GM19467 (cell line): Measurements from ENCODE around the gene RPA1.

Experiments
- ATAC-seq: cut with Tn5 transposase; IDR thresholded peaks from one replicate; pipeline ENCODE4 v1.9.1; 2021; ENCODE audit warnings: mild to moderate bottlenecking, moderate library complexity; ENCODE audit not compliant: unreplicated experiment

RPA1 gene

DNA sequence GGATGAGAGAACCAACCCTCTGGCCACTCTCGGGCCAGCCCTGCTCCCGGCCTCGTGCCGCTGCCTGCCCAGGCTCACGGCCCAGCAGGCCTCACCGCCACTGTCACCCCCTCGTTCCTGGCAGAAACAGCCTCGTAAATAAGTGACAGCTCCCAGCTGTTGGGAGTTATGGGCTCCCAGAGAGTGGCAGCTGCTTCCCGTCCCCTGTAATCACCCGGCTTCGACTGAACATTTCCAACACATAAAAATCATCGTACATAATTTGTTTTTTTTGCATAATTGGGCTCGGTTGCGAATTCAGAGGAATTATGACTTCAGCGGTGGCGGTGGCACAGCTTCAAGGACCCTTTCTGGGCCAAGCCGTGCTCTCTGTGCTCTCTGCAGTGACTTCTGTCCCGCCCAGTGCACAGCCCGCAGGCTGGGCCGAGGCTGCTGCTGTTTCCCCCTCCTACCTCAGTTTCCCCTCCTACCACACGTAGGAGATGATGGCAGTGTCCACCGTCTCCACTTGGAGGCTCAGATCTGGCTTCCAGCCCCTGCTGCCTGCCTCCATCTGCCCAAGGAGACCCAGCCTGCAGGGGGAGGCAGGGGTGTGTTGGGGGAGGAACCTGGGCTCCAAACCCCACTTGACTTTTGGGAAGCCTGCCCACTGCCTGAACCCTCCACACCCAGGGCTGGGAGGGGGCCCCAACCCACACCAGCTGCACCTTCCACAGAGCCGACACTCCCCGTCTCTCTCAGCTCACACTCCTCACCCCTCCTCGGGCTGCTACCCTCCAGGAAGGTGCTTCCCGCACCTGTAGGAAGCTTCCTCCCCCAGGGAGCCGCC is 110.4 kb downstream of the RPA1 start:
- no peak for ATAC-seq

DNA sequence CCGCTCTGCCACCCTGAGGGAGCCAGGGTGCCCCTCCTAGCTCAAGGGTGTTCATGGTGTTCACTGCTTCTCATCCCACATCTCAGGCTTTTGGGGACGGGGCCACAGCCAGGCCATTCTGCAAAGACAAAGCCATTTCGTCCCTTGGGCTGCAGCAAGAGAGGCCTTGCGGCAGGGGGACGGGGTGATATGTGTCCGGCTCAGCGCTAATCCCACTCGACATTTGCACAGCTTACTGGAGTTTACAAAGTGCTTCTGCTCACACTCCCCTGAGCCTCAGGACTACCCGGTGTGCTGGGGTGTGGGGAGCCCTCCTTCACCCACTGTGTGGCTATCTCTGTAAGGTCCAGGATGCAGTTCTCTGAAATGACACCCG is 111.0 kb downstream of the RPA1 start:
- ATAC-seq: no peak

DNA sequence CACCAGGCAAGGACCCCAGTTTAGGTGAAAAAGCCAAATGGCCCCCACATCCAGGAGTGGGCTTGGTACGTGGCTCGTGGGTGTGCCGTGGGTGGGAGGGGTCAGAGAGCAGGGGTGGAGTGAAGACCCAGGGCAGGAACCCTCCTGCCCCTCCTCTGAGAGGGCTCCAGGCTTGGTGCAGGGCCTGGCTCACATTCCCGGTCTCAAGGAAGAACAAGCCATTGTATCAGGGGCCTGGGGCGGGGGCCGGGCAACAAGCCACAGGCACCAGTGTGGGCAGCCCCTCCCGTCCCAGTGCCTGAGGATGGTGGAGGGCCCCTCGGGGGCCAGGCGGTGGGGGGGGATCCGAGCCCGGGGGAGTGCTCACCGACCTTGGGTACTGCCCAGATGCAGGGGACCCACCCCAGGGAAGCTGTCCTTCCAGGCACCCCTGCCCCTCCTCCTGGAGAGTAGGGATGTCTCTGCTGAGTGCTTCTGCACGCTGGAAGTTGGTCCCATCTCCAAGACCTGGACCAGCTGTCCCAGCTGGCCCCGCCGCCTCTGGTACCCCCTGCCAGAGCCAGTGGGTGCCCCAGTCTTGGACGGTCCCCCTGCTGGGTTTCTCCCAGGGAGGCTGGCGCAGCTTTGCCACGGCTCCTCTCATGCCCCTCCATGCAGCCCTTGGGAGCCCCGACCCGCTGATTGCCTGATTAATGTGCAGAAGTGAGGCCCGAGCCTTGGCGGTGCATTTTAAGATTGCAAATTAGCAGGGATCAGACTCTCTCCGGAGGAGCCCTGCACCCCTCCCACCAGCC is 111.7 kb downstream of the RPA1 start:
- ATAC-seq: no peak

DNA sequence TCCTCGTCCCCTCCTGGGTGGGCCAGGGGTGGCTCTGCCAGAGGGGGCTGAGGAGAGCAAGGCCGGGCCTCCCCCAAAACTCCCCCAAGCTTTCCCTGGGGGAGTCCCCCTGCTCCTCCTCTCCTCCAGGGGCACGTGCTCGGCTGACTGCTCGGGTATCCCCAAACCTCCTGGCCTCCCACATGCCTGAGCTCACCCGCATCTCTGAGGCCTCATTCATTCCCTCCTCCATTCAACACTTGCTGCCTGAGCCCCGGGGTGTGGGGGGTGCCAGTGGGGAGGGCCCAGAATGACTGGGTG is 112.2 kb downstream of the RPA1 start:
- no peak for ATAC-seq

DNA sequence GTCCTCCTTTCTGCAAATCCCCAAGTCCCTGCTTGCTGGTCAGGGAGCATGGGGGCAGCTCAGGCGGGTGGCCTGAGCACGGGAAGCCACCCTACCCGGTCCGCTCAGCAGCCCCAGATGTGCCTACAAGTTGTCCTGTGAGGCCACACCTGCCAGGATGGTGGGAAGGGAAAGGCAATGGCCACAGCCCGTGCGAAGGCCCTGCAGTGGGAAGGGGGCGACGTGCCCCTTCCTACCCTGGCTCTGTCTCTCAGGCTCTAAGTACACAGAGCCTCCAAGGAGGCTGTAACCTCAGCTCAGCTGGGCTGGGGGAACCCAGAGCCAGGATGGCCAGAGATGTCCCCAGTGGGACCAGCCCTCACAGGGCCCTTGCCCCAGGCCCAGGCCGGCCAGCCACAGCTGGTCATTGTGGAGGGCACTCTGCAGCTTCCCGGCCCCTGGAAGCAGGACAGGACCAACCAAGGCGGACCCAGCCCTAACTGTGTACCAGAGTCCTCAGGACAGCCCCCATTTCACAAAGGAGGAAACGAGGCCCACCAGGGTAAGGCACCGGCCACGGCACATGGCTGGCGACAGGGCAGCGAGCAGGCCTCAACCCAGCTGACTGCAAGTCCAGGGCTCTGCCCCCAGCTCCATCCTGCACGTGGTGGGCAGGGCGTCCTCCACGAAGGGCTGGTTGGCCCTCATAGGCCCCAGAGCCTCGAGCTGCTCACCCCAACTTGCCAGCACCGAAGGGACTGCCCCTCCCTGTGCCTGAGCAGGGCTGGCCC is 113.0 kb downstream of the RPA1 start:
- ATAC-seq: no peak

DNA sequence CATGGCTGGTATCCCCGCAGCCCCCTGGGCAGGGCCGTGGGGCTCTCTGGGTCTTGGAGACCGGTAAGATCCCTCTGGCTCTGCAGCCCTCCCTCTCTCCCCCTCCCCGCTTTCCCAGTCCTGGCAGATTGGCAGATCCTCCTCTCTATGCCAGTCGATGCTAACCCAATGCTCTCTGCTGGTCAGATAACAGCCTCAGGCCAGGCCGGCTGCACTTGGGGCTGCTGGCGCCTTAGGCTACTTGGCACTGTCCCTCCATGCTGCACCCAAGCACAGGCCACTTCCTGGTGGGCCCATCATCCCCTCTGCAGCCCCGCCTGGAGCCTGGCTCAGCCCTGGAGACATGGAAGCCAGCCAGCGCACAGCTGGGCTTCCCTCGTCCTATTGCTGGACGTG is 113.6 kb downstream of the RPA1 start:
- ATAC-seq: no peak

DNA sequence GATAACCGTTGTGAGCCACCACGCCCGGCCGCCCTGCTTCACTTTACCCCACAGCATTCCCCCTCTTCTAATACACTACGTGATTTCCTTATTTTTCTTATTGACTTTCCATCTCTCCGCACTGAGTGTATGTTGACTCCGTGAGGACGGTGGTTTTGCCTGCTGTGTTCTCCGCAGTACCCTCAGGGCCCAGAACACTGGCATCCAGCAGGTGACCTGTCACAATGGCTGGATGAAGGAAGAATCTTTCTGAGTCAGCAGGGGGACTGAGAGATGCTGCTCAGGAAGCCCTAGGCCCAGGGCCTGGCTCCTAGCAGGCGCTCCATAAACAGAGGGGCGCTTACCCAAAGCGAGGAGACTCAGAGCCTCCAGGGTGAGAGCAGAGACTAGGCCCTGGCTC is 115.8 kb downstream of the RPA1 start:
- ATAC-seq: no peak

DNA sequence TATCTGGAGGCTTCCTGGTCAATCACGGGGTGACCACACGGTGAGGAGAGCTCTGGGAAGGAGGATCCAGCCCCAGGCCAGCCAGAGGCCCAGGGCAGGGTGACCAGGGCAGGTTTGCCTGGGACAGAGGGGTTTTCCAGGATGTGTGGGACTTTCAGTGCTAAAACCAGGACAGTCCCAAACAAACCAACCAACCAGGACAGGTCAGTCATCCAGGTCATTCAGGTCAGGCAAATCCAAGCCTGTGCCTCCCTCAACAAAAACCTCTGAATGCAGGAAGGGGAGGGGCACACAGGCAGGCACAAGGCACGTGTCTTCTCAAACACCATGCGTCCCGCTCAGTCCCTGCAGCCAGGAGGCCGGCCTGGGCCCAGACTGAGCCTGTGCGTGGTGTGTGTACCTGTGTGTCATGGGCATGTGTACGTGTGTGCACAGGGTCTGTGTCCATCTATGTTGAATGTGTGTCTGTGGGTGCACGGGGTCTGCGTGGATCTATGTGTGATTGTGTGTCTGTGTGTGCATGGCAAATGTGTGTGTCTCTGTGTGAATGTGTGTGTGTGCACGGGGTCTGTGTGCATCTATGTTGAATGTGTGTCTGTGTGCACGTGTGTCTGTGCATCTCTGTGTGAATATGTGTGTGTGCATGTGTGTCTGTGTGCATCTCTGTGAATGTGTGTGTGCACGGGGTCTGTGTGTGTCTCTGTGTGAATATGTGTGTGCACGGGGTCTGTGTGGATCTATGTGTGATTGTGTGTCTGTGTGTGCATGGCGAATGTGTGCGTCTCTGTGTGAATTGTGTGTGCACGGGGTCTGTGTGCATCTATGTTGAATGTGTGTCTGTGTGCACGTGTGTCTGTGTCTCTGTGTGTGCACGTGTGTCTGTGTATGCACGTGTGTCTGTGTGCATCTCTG is 116.5 kb downstream of the RPA1 start:
- ATAC-seq: no peak

DNA sequence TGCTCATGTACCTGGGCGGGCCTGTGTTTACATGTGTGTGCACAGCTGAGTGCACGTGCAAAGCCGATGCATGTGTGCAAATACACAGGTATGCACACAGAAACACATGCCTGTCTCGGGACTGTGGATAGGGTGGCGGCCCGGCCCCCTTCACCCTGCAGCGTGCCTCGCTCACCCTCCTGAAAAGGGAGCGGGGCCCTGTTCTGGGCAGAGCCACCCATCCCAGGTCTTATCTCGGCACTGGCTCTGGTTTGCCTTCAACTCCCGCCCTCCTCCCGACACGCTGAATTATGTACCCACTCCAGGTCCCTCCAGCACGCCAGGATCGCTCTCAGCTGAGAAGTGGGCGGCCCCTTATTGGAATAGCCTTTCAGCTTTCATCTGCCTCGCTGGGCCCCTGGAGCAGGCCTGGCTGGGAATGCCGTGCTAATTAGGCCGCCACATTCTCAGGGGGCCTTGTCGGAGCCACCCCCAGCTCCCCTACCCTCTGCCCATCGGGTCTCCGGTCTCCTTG is 117.5 kb downstream of the RPA1 start:
- ATAC-seq: no peak

DNA sequence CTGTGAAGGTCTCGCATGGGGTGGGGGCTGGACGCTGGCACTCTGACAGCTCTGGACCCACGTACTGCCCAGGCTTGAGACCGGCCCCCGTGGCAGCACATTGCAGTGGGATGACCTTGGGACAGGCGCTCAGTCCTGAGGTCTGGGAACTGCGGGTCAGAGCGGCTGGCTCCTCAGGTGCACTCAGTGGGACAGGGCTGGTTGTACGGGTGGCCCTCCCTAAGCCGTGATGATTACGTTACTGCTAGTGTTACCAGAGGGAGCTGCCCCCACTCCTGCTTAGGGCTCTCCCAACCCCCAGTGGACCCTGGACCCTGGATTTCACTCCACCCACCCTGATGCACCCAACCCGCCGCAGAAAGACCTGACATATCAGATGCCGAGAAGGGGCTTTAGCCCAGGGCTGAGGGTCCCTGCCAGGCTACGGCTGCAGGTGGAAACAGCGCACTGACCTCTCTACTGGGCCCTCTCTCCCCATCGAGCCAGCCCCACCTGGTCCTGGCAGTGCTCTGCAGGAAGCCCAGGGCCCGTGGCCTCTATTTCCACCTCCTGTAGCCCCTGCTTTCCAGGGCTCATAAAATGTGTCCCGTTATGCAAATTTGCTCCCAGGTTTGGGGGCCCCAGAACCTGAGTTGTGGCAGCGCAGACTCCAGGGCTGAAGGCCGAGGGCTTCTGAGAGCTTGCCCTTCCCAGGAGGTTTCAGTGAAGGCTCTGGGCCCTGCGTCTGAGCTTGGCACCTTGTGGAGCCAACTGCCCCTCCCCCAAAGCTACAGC is 118.1 kb downstream of the RPA1 start:
- no peak for ATAC-seq

DNA sequence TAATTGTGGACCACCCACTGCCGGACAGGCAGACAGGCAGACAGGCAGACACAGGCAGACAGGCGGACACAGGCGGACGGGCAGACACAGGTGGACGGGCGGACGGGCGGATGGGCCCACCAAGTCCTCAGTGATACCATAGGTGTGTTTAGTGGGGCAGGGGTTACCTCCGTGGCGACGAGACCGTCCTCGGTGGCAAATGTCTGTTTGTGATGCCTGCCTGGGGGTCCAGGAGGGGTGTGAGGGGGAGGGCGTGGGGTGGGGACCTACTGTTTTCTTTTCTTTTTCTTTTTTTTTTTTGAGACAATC is 118.7 kb downstream of the RPA1 start:
- no peak for ATAC-seq
